GM12864 (cell line): ENCODE measurements around the gene RNF182.

Experiments
- DNase-seq: peaks from one replicate; pipeline ENCODE4 v3.0.0-alpha.2; 2011; ENCODE audit warnings: low read depth
- H3K4me3 ChIP-seq: 2 replicates; pipeline ENCODE4 v1.5.1; 2011; ENCODE audit warnings: mild to moderate bottlenecking, low read depth, low read length, control low read depth
- TF ChIP-seq, protein P1 (sequence below): IDR thresholded peaks from 2 replicates; pipeline ENCODE4 v1.5.1; 2011; ENCODE audit warnings: low read depth, mild to moderate bottlenecking, moderate library complexity, low read length, control low read depth, inconsistent platforms; ENCODE audit errors: missing control alignments

The RNF182 gene

DNA sequence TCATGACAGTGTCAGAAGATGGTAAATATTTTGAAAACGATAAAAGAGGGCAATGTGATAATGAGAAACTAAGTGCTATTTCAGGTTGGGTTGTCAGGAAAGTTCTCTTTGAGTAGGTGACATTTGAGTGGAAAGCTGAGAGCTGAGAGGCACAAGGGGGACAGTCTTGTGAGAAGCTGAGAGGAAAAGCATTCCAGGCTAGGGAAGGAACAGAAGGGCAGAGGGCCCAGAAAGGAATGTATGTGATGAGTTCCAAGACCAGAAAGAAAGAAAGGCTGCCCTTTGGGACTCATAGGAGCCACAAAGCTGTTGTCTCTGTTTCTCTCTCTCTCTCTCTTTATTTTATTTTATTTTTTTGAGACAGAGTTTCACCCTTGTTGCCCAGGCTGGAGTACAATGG lies 7.6 kb upstream of the RNF182 start:
- TF ChIP-seq, protein P1, sequence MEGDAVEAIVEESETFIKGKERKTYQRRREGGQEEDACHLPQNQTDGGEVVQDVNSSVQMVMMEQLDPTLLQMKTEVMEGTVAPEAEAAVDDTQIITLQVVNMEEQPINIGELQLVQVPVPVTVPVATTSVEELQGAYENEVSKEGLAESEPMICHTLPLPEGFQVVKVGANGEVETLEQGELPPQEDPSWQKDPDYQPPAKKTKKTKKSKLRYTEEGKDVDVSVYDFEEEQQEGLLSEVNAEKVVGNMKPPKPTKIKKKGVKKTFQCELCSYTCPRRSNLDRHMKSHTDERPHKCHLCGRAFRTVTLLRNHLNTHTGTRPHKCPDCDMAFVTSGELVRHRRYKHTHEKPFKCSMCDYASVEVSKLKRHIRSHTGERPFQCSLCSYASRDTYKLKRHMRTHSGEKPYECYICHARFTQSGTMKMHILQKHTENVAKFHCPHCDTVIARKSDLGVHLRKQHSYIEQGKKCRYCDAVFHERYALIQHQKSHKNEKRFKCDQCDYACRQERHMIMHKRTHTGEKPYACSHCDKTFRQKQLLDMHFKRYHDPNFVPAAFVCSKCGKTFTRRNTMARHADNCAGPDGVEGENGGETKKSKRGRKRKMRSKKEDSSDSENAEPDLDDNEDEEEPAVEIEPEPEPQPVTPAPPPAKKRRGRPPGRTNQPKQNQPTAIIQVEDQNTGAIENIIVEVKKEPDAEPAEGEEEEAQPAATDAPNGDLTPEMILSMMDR, result no peak
- DNase-seq, result no peak
- no peak overlapping the region for H3K4me3 ChIP-seq

DNA sequence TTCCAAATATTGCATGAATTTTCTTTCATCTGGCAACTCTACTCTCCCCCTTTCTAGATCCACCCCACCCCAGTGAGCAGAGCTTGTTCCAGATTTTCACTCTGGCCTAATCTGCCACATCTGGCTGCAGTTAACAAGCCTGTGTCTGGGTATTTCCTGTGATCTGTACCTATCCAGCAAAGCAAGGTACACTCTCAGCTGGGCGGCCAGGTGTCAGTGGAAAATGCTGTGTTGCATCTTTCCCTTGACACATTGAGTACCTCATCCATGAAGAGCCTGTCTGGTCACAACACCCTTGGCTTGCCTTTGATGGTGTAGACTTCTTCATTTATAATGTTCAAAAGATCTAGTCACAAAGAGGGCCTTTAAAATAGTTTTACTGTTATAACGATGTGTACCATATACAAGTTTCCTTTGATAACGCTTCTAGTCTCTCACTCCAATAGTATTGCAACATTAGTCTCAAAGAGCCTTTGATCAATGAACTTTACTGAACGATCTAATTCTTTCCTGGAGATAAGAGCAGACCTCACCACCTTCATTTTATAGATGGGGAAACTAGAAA lies 6.0 kb upstream of the RNF182 start:
- DNase-seq, result no peak
- no peak overlapping the region for H3K4me3 ChIP-seq
- TF ChIP-seq, protein P1, result no peak

DNA sequence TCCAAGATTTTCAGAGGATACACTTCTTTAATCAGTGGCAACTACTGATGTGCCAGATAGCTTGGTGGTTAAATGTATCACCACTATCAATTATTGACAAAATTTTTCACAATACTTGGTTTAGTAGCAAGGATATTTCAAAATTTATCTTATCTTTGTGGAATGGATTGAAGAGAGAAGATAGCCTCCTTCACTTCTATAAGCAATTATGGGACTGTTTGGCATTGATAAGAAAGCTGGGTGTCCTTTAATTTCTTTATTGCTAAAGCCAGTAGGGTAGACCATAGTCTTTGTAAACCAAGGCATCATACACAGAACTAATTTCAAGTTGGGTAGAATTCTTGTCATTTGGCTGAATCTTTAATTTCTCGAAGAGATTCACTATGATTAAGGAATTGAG lies 4.9 kb upstream of the RNF182 start:
- DNase-seq, result no peak
- H3K4me3 ChIP-seq, result no peak overlapping the region
- TF ChIP-seq, protein P1, result no peak

DNA sequence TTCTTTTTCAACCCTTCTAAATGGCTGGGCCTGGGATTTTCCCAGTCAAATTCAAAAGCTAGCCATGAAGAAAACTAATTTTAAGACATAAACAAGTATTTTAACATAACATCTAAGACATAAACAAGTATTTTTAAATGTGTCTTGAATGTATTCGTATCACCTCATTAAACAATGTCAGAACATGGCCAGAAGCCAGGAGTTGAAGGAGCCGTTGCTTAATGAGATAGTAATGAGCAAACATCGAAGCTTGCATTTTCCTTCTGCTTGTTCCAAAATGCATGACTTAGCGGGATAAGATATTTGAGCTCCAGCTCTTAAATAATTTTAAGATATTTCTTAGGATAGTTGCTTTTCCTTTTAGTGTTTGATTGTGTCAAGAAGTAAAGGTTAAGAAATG lies 4.2 kb upstream of the RNF182 start:
- no peak overlapping the region for H3K4me3 ChIP-seq
- TF ChIP-seq, protein P1, result no peak
- DNase-seq, result no peak

DNA sequence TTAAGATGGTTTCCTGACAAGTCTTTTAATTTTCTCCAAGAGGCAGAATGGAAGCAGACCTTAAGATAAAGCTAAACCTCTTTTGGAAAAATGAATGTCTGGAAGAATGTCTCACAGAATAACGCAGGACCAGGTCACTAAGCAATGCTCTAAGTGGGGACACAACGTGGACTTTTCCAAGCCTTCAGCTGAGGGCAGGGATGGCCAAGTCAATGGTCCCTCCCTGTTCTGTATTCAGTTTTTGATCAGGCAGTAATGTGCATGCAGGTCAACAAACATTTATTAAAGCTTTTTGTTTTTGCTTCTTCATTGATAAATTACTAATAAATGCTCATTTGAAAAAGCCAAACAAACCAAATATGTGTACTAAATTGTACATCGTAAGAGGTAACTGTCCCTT lies 2.0 kb upstream of the RNF182 start:
- TF ChIP-seq, protein P1, result no peak
- no peak overlapping the region for H3K4me3 ChIP-seq
- DNase-seq, result no peak

DNA sequence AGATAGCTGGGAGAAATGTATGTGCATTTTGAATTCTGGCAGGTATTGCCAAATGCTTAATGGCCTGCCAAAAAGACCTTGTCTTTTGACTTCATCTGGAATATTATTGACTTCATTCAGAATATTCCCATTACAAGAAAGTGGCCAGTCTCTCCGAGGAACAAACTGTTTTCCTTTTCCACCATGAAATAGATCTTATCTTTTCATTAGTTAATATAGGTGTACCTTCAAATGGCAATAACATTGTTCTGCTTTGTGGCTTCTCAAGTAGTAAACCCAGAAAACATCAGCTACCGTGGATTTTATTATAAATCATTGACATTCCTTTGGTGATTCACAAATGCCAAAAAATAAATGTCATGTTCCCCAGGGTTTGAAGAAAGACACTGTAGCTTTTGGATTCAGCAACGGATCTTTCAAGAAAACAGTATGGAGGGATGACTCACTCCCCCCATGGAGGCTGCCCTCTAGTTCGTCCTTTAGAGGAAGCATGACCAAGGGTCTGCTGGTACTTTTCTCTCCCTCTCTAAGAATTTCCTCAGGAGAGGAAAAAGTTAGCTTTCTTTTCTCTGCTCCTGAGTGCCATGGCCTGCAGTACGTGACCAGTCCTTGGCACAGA lies 1.1 kb upstream of the RNF182 start:
- TF ChIP-seq, protein P1, result no peak
- DNase-seq, result no peak
- H3K4me3 ChIP-seq, result no peak overlapping the region

DNA sequence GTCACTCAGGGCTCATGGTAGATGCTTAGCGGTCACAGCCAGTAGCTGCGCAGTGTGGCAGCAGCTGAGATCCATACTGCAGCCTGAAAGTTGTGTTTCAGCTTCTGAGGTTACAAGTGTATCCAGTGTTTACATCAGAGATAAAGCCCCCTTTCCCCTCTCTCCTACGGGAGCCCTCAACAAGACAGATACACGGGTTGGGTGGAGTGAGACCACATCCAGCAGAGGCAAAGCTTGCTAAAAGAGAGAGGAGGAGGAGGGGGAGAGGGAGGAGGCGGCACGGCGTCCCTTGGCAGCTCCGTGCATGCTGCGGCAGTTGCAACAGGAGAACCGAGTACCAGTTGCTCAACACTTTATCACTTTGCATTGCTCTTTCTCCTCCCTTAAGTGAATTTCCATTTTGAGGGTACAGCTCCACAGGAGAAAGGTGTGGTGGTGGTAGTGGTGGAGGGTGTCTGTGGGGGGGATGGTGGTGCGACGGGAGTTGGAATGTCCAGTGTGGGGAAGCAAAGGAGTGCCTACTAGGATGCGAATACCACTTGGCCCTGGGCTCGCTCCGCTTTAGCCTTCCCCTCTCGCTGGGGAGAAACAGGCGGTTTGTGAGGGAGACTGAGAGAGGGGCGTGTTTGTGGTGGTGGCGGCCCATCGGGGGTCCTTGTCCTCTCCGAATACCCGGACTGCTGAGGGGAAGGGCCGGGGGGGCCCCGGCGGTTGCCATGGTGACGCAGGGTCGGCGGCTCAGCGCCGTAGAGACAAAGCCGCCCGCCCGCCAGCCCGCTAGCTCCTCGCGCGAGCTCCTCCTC lies 405 bp upstream of the RNF182 start:
- no peak overlapping the region for H3K4me3 ChIP-seq
- TF ChIP-seq, protein P1, result no peak
- DNase-seq, result no peak
